Astrocyte of the spinal cord (primary cell): ENCODE measurements around the gene DCHS1.

Source experiments
- DNase-seq: peaks from one replicate; pipeline ENCODE4 v3.0.0; 2011; ENCODE audit warnings: low read depth, low spot score
- H3K4me3 ChIP-seq: 2 replicates; pipeline ENCODE4 v1.5.1; 2011; ENCODE audit warnings: low read depth, mild to moderate bottlenecking, low read length, moderate library complexity
- in situ Hi-C: cut with HindIII; loops from 2 replicates; pipeline ENCODE4 v1.10.0; 2017; ENCODE audit warnings: low sequenced_read_pairs
- TF ChIP-seq, protein P1 (sequence below): IDR thresholded peaks from 2 replicates; pipeline ENCODE4 v1.5.1; 2012; ENCODE audit warnings: low read depth, mild to moderate bottlenecking, low read length, inconsistent platforms

The DCHS1 gene

DNA sequence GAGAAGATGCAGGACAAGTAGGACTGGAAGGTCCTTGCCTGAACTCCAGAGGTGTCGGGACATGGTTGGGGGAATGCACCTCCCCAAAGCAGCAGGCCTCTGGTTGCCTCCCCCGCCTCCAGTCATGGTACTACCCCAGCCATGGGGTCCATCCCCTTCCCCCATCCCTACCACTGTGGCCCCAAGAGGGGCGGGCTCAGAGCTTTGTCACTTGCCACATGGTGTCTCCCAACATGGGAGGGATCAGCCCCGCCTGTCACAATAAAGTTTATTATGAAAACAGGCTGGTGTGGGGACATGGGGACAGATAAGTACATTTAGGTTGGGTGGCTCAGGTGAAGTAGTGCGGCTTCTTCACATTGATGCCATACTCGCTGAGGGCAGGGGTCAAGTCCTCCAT lies 45.0 kb downstream of the DCHS1 start:
- TF ChIP-seq, protein P1, sequence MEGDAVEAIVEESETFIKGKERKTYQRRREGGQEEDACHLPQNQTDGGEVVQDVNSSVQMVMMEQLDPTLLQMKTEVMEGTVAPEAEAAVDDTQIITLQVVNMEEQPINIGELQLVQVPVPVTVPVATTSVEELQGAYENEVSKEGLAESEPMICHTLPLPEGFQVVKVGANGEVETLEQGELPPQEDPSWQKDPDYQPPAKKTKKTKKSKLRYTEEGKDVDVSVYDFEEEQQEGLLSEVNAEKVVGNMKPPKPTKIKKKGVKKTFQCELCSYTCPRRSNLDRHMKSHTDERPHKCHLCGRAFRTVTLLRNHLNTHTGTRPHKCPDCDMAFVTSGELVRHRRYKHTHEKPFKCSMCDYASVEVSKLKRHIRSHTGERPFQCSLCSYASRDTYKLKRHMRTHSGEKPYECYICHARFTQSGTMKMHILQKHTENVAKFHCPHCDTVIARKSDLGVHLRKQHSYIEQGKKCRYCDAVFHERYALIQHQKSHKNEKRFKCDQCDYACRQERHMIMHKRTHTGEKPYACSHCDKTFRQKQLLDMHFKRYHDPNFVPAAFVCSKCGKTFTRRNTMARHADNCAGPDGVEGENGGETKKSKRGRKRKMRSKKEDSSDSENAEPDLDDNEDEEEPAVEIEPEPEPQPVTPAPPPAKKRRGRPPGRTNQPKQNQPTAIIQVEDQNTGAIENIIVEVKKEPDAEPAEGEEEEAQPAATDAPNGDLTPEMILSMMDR, result no peak
- H3K4me3 ChIP-seq, result no peak overlapping the region
- in situ Hi-C loops, result no loop called here
- no peak for DNase-seq

DNA sequence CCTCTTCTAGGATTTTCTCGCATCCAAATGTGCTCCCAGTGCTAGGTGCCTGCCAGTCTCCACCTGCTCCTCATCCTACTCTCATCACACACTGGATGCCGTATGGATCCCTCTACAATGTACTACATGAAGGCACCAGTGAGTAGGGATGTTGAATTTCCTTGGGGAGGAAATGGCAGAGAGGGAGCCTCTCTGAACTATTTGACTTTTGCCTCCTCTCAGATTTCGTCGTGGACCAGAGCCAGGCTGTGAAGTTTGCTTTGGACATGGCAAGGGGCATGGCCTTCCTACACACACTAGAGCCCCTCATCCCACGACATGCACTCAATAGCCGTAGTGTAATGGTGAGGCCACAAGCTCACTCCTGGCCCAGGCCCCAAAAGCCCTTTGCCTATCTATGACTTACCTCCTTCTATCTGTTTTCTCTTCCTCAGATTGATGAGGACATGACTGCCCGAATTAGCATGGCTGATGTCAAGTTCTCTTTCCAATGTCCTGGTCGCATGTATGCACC lies 46.0 kb downstream of the DCHS1 start:
- H3K4me3 ChIP-seq, result no peak overlapping the region
- TF ChIP-seq, protein P1, result no peak
- in situ Hi-C loops, result no loop called here
- DNase-seq, result no peak

DNA sequence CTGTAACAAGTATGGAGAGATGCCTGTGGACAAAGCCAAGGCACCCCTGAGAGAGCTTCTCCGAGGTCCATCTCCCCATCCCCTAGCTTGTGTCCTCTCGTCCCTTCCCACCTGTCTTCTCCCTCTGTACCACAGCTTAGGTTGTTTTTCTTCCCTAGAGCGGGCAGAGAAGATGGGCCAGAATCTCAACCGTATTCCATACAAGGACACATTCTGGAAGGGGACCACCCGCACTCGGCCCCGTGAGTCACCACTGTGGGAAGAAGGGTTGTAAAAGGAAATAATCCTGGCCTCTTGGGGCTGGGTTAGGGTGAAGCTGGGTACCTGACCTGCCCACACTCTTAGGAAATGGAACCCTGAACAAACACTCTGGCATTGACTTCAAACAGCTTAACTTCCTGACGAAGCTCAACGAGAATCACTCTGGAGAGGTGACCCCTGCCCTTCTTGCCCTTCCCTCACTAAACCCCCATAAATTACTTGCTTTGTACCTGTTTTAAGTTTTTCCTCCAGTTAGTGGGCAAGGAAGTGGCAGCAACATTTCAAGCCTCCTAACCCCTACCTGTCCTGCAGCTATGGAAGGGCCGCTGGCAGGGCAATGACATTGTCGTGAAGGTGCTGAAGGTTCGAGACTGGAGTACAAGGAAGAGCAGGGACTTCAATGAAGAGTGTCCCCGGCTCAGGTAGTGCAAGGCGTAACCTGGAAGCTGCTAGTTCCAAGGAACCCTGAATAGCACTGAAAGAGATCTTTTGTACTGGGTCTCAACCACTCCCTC lies 46.7 kb downstream of the DCHS1 start:
- no peak for DNase-seq
- TF ChIP-seq, protein P1, result no peak
- in situ Hi-C loops, result no loop called here
- H3K4me3 ChIP-seq, result no peak overlapping the region

DNA sequence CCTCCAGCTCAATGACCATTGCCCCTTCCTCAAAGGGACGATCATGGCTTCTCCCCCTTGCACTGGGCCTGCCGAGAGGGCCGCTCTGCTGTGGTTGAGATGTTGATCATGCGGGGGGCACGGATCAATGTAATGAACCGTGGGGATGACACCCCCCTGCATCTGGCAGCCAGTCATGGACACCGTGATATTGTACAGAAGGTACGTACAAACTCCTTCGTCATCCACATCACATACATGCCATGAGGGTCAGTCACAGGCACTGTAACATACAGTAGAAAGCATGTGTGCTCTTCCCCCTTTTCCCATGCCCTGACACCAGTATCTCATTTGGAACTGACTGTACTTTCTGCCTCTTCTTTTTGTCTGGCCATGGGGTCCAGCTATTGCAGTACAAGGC lies 47.6 kb downstream of the DCHS1 start:
- in situ Hi-C loops, result no loop called here
- TF ChIP-seq, protein P1, result no peak
- H3K4me3 ChIP-seq, result no peak overlapping the region
- DNase-seq, result no peak

DNA sequence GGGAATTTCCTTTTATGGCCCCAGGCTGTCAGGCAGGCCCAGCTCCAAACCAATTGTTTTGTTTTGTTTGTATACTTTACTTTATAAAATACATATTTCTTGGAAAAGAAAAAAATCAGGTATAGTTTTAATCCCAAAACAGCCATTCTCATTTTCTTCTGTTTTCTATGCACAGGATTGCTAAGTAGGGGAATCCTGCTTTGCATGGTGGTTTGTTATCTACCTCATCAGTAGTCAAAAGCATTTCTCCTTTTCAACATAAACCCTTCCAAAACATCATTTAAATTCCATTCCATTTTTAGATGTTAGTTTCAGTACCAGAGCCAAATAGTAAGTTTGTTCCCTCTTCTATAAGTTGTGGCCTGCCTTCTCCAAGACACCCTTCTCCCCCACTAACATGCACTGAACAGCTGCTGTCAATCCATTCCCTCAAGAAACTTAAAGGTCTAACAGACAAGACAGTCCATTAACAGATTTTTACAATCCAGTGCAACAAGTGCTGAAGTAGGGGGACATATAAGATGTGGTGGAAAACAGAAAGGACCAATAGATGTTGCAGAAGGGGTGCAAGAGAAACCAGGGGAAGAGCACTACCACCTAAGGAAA lies 48.3 kb downstream of the DCHS1 start:
- no peak for DNase-seq
- no peak overlapping the region for H3K4me3 ChIP-seq
- TF ChIP-seq, protein P1, result no peak
- in situ Hi-C loops, result no loop called here

DNA sequence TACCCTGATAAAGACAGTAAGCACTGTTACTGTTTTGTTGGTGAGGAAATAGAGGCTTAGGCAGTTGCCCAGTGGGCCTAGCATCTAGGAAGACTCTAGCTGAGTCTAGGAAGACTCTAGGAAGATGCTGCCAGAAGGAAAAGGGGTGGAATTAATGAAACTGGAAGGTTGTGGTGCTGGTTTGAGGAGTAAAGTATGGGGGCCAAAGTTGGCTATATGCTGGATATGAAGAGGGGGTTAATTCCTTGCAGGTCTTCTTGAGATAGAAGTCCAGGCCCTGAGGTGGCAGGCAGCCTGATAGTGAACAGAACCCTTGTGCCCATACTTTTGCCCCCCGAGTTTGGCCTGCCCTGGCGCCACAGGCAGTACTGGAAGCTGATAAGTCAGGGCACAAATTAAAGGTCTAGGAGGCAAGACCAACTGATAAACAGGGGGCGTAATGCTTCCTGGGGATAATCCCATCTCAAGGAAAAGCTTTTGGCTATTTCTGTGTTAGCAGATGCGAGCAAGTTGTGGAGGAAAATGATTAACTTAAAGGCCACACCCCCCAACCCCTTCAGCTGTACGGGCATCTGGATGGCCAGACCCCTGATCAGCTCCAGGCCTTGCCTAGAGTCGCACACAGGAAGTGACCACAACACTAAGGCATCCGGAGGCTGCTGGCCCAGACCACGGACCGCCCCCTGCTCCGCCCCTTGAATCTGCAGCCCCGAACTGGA lies 49.0 kb downstream of the DCHS1 start:
- H3K4me3 ChIP-seq, result no peak overlapping the region
- TF ChIP-seq, protein P1, result no peak
- DNase-seq, result peak; percentile 92
- in situ Hi-C loops, result no loop called here
